HL-60/S4 treated with retinoic acid at 250 ng/mL for 4 days and 3 days (cell line): ENCODE results near the gene RABGGTA.

Experiments
- in situ Hi-C: fragments of 300-500 bp; cut with MboI; formaldehyde crosslinking; loops from 2 replicates; pipeline ENCODE4 v1.7.0; 2022; ENCODE audit warnings: low sequenced_read_pairs

RABGGTA gene

GRCh38 chr14:24271134-24271833, at the start of gene RABGGTA:
RABGGTA (minus strand) TSS chr14:24271597; CDS start chr14:24271115, 482 bp downstream.
- in situ Hi-C loops: no loop called here

DNA sequence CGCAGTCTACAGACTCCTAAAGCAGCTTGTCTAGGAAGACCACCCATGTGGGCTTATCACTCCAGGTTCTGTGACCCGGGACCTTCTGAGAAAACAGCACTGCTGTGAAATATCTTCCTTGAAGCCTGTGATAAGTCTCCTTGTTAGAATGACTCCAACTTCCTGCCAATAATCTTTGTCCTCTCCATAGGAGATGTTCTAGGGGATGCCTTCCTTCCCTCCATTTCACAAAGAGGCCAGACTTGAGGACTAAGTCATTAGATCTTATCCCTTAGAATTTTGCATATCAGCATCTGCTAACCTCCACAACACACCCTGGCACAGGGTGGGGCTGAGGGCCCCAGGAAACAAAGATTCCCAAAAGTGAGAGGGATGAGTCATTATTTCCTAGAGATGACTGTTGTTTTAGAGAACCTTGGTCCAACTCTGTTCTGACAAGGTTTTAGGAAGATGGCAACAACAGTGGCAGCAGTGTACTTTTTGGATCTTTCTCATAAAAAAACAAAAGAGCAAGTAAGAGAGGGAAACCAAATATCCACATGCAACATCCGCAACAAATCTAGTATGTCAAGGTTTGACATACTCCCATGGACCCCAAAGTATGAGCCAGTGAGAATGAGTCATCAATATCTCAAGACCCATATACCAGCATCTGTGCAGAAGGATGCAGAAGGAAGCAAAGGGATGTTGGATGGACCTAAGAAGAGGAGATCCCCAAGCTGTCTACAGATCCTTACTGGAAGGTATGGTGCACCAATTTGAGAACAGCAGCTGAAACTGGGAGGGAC, 45.9 kb upstream of the RABGGTA start:
- in situ Hi-C loops: no loop called here

- in situ Hi-C loops: no loop called here
These were observed 45.2 kb upstream of the RABGGTA start for GRCh38 chr14:24316597-24316950.

- in situ Hi-C loops: no loop called here
These were observed 44.6 kb upstream of the RABGGTA start for GRCh38 chr14:24315807-24316596.

DNA sequence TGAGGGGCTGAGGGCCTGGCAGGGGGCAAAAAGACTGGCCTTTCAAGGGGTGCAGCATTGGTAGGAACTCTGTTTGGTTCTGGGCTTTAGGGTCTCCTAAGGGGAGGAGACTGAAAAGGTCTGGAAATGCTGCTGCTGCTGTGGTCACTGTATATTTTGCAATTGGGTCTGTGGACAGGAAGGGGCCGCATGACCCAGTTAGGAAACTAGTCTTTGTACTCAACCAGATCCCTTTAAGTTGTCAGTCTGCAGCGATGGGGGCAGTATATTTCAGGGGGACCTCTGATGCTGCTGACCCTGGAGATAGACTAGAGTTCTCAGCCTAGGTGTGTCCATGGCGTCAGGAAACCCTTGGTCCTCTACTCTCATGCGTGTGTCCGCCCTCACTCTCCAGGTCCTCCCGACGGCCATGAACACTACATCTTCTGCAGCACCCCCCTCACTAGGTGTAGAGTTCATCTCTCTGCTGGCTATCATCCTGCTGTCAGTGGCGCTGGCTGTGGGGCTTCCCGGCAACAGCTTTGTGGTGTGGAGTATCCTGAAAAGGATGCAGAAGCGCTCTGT, 43.9 kb upstream of the RABGGTA start:
- in situ Hi-C loops: no loop called here

DNA sequence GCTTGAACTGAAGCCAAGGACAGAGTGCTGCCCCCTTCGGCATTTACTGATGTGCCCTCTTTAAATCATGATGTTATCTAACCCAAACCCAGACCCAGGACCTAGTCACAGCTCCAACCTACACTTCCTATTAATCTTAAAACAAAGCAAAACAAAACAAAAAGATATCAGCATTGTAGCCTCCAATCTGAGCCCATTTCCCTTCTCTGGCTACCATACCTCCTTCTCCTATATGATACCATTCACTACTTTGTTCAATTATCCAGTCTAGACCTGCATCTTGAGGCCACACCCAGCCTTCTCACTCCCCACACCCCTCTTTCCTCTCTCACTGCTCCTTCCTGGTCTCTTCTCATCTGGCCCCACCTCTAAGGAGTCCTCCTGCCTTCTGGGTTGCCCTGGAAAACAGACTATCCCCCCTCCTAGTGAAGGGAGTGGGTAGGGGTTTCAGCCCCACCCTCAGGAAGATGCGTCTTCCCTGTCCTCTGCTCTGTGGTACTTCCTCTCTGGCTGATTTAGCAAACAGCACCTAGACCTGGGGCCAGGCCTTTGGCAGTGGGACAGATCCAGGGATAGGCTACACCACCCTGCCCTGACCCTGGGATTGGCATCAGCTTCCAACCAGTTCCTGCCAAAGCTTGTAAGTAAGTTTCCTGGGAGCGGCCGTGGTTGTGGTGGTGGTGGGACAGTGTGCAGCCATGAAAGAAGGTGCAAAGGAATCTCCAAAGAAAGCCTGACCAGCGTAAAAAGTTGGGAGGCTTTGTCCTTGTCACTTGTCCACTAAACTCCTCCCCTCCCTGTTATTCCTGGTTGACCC, 43.2 kb upstream of the RABGGTA start:
- in situ Hi-C loops: no loop called here

DNA sequence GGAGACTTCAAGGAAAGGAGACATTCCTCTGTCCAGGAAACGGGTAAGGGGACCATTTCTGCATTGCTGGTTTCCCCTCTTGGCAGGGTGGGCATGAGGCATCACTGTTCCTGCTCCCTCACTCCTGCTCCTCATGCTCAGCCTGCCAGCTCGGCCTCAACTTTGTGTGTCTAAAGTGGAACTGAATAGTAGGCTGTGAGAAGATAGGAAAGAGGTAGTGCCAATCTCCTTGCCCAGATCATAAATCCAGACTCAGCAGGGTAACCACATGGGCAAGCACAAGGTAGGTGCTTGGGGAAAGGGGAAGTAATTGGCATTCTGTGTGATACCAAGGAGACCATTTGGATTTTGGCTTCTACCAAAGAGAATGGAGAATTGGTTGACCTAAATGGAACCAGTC, 42.5 kb upstream of the RABGGTA start:
- in situ Hi-C loops: no loop called here

DNA sequence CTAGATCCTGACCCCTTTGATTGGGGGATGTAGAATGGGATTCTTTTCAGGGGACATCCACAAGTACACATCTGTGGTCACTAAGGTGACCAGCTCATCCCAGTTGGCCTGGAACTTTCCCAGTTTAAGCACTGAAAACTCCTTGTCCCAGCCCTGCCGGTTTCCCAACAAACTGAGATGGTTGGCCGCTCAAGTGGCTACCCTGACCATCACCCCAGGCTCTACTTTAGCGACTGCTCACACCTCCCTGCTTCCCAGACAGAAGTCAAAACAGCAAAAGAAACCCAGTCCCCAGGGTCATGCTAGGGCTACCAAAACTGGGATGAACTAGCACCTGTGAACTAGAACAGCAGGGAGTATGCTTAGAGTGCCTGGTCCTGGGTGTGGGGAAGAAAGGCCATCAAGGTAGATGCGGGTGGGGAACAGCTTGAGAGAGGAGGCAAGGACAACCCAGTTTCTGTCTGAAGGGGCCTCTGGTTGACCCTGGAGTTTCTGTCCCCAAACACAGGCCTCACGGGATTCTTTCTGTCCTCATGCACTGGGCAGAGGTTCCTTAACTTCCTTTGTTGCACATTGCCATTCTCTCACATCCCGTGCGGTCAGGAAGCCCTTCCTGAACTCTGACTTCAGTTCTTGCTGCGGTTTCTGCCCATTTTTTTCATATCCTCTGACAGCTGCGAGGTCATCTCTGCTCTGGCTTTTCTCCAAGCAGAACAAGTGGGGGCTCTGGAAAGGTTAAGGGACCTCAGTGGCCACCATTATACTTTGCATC, 41.5 kb upstream of the RABGGTA start:
- in situ Hi-C loops: no loop called here

GRCh38 chr14:24311837-24312615, 40.6 kb upstream of the RABGGTA start:
- in situ Hi-C loops: no loop called here

DNA sequence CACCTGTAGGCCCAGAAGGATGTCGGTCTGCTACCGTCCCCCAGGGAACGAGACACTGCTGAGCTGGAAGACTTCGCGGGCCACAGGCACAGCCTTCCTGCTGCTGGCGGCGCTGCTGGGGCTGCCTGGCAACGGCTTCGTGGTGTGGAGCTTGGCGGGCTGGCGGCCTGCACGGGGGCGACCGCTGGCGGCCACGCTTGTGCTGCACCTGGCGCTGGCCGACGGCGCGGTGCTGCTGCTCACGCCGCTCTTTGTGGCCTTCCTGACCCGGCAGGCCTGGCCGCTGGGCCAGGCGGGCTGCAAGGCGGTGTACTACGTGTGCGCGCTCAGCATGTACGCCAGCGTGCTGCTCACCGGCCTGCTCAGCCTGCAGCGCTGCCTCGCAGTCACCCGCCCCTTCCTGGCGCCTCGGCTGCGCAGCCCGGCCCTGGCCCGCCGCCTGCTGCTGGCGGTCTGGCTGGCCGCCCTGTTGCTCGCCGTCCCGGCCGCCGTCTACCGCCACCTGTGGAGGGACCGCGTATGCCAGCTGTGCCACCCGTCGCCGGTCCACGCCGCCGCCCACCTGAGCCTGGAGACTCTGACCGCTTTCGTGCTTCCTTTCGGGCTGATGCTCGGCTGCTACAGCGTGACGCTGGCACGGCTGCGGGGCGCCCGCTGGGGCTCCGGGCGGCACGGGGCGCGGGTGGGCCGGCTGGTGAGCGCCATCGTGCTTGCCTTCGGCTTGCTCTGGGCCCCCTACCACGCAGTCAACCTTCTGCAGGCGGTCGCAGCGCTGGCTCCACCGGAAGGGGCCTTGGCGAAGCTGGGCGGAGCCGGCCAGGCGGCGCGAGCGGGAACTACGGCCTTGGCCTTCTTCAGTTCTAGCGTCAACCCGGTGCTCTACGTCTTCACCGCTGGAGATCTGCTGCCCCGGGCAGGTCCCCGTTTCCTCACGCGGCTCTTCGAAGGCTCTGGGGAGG, 39.5 kb upstream of the RABGGTA start, which contains the start of gene LTB4R:
LTB4R (plus strand) TSS at position 857 of the 959 bp plus-strand sequence. CDS start 4,150 bp downstream, outside the sequence.
- in situ Hi-C loops: no loop called here

GRCh38 chr14:24310265-24310645, 38.9 kb upstream of the RABGGTA start:
- in situ Hi-C loops: no loop called here

DNA sequence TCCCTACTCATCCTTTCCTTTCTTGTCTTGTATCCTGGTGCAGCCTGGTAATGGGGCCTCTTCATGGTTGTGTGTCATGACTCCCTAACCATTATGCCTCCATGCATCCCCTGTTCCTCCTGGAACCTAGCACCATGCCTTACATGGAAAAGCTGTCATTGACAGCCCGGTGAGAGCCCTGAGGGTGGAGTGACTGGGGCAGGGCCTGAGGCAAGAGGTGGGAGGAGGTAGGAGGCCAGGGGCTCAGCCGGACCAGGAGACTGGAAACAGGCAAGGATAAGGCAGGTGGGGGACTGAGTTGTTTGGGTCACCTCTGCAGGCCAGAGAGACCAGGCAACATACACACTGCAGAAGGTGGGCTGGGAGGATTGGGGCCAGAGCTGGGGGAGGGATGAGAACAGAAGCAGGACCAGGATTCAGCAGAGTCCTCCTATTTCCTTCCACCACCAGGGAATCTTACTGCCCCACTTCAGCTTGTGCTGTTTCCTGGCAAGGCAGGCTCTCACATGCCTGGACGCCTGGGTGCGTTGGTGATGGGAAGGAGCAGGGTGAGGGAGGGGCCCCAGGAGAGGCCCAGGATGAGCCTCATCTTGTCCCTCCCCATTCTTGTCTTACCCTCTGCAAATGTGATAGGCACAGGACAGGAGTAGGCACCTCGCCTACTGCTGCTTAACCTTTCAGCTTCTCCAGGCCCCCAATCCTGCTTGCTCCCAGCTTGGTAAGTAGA, 38.3 kb upstream of the RABGGTA start, which contains the start of gene LTB4R2:
LTB4R2 (plus strand) TSS at position 603 of the 727 bp plus-strand sequence. CDS start 525 bp downstream, outside the sequence.
- in situ Hi-C loops: no loop called here

GRCh38 chr14:24308342-24309124, 37.1 kb upstream of the RABGGTA start:
- in situ Hi-C loops: no loop called here

DNA sequence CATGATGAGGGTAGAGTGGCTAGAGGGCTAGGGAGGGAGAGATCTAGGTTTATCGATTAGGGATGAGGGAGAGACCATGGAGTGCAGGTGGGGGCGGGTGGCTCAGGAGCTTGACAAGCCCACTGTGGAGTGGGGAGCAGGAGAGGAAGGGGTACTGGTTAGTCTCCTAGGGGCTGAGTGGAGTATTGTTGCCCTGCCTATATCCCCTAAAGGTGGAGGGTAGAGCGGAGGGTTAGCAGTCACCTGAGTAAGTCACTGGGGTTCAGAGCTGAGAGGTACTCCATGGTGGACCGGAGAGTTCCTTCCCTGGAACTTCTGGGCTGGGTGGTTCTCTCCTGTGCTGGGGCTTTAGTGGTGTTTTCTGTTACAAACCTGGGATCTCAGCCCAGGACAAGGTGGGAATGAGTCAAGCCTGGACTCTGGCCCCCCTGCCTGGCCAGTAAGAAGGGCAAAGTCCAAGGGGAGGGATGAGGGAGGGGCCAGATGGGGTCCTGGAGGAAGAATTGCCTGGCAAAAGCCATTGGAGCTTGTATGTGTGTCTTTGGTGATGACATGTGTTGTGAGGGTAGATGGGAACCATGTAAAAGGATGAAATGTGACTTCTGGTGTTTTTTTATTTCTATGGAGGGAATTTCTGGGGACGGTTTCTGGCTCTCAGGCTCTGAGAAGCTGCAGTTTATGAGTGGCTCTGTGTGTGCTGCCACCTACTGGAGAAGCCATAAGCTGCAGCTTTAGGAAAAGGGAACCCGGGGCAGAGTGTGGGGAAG, 36.4 kb upstream of the RABGGTA start, which contains the start of gene CIDEB:
CIDEB (minus strand) TSS at position 403 of the 767 bp plus-strand sequence; CDS start at position 284, 119 bp downstream.
- in situ Hi-C loops: no loop called here

- in situ Hi-C loops: no loop called here
These were observed 35.8 kb upstream of the RABGGTA start for GRCh38 chr14:24307156-24307574.
